WTC11 (cell line): Measurements from ENCODE around the gene SEC24B. TPM values are rescaled to one million over a fixed set of nuclear protein-coding genes. Genes with fewer than 3 reads are reported as not detected.
A peak's percentile ranks its signal among the peaks of the same experiment; 100 is the strongest.
"Not testable (repeated sequence)": the region's sequence is repeated elsewhere in the genome, so short reads cannot be mapped to it uniquely, and the experiment has no call there.

Source experiments
- ATAC-seq: fragments of 200-7000 bp; cut with Tn5 transposase; 2 replicates; pipeline ENCODE4 v1.10.0; 2021; ENCODE audit warnings: mild to moderate bottlenecking, moderate library complexity
- CTCF ChIA-PET: fragments of 300-600 bp; sonication (Branson Sonifier 250); formaldehyde crosslinking; loops from one replicate; lab custom pipeline; 2021; ENCODE audit warnings: antibody characterized with exemption; lab: Charles Lee
- POLR2A ChIA-PET: fragments of 350-600 bp; sonication (Branson Sonifier 250); formaldehyde crosslinking; loops from one replicate; lab custom pipeline; 2021; ENCODE audit warnings: antibody characterized with exemption; lab: Charles Lee
- DNase-seq: peaks from one replicate; pipeline ENCODE4 v3.0.0; 2021; ENCODE audit warnings: low spot score
- H3K27ac Mint-ChIP-seq: 2 replicates; pipeline ENCODE4 v1.8.0; 2021; ENCODE audit warnings: mixed read lengths
- H3K27me3 Mint-ChIP-seq: 2 replicates; pipeline ENCODE4 v1.8.0; 2021; ENCODE audit warnings: low read depth, mild to moderate bottlenecking, moderate library complexity, mixed read lengths
- H3K36me3 Mint-ChIP-seq: 2 replicates; pipeline ENCODE4 v1.8.0; 2021; ENCODE audit warnings: mixed read lengths
- H3K4me1 Mint-ChIP-seq: 2 replicates; pipeline ENCODE4 v1.8.0; 2022; ENCODE audit warnings: mixed read lengths
- H3K4me3 Mint-ChIP-seq: 2 replicates; pipeline ENCODE4 v1.8.0; 2021; ENCODE audit warnings: mild to moderate bottlenecking, moderate library complexity, mixed read lengths
- H3K9me3 Mint-ChIP-seq: 2 replicates; pipeline ENCODE4 v1.8.0; 2021; ENCODE audit warnings: mixed read lengths
- ATF3 ChIP-seq: sonication (generic); formaldehyde crosslinking; conservative IDR thresholded peaks from 2 replicates; pipeline ENCODE4 v1.8.1; 2022; ENCODE audit warnings: mild to moderate bottlenecking, missing genetic modification reagents
- CDX4 ChIP-seq: fragments of 250-450 bp; sonication (Bioruptor Pico); IDR thresholded peaks from 2 replicates; pipeline ENCODE4 v1.9.0; 2021; ENCODE audit warnings: moderate library complexity, mild to moderate bottlenecking, inconsistent platforms, borderline replicate concordance
- ESRRA ChIP-seq: sonication (generic); formaldehyde crosslinking; IDR thresholded peaks from 2 replicates; pipeline ENCODE4 v1.8.1; 2022; ENCODE audit warnings: mild to moderate bottlenecking, missing genetic modification reagents, borderline replicate concordance
- FOXK1 ChIP-seq: sonication (generic); formaldehyde crosslinking; IDR thresholded peaks from 2 replicates; pipeline ENCODE4 v1.8.0; 2022; ENCODE audit warnings: mild to moderate bottlenecking, moderate library complexity, missing genetic modification reagents
- GRHL2 ChIP-seq: fragments of 250-450 bp; sonication (Bioruptor Pico); IDR thresholded peaks from 2 replicates; pipeline ENCODE4 v1.8.0; 2022; ENCODE audit warnings: mild to moderate bottlenecking, moderate library complexity; ENCODE audit not compliant: insufficient replicate concordance, severe bottlenecking
- GTF2I ChIP-seq: fragments of 250-450 bp; sonication (Bioruptor Pico); conservative IDR thresholded peaks from 2 replicates; pipeline ENCODE4 v1.4.0; 2021; ENCODE audit warnings: mild to moderate bottlenecking
- HMGA2 ChIP-seq: fragments of 250-450 bp; sonication (Bioruptor Pico); IDR thresholded peaks from 2 replicates; pipeline ENCODE4 v1.4.0; 2021; ENCODE audit warnings: mild to moderate bottlenecking, moderate library complexity
- HMGXB4 ChIP-seq: sonication (generic); formaldehyde crosslinking; IDR thresholded peaks from 2 replicates; pipeline ENCODE4 v1.8.1; 2023; ENCODE audit warnings: mild to moderate bottlenecking, moderate library complexity, missing genetic modification reagents
- NR2C2 ChIP-seq: sonication (generic); formaldehyde crosslinking; IDR thresholded peaks from 2 replicates; pipeline ENCODE4 v1.8.0; 2022; ENCODE audit warnings: mild to moderate bottlenecking, missing genetic modification reagents
- NR3C1 ChIP-seq: sonication (generic); formaldehyde crosslinking; conservative IDR thresholded peaks from 2 replicates; pipeline ENCODE4 v1.8.1; 2023; ENCODE audit warnings: low read depth, mild to moderate bottlenecking, missing genetic modification reagents
- PRRX2 ChIP-seq: fragments of 250-450 bp; sonication (Bioruptor Pico); IDR thresholded peaks from 2 replicates; pipeline ENCODE4 v1.8.0; 2021; ENCODE audit warnings: mild to moderate bottlenecking
- RELA ChIP-seq: sonication (generic); formaldehyde crosslinking; IDR thresholded peaks from 2 replicates; pipeline ENCODE4 v1.8.1; 2022; ENCODE audit warnings: missing genetic modification reagents, mild to moderate bottlenecking, borderline replicate concordance
- SOX15 ChIP-seq: fragments of 250-450 bp; sonication (Bioruptor Pico); IDR thresholded peaks from 2 replicates; pipeline ENCODE4 v1.9.0; 2021; ENCODE audit warnings: mild to moderate bottlenecking
- SP1 ChIP-seq: sonication (generic); formaldehyde crosslinking; conservative IDR thresholded peaks from 2 replicates; pipeline ENCODE4 v1.8.1; 2022; ENCODE audit warnings: missing genetic modification reagents
- TEAD1 ChIP-seq: sonication (generic); formaldehyde crosslinking; IDR thresholded peaks from 2 replicates; pipeline ENCODE4 v1.8.0; 2022; ENCODE audit warnings: mild to moderate bottlenecking, missing genetic modification reagents
- TP53 ChIP-seq: sonication (generic); formaldehyde crosslinking; IDR thresholded peaks from 2 replicates; pipeline ENCODE4 v1.8.1; 2023; ENCODE audit warnings: mild to moderate bottlenecking, missing genetic modification reagents
- ZBTB43 ChIP-seq: sonication (generic); formaldehyde crosslinking; IDR thresholded peaks from 2 replicates; pipeline ENCODE4 v1.8.1; 2023; ENCODE audit warnings: mild to moderate bottlenecking, missing genetic modification reagents
- ZNF232 ChIP-seq: sonication (generic); formaldehyde crosslinking; IDR thresholded peaks from 2 replicates; pipeline ENCODE4 v1.8.0; 2022; ENCODE audit warnings: mild to moderate bottlenecking, missing genetic modification reagents
- ZNF416 ChIP-seq: fragments of 250-450 bp; sonication (Bioruptor Pico); IDR thresholded peaks from 2 replicates; pipeline ENCODE4 v1.9.0; 2021; ENCODE audit warnings: mild to moderate bottlenecking, inconsistent platforms
- ZNF671 ChIP-seq: fragments of 250-450 bp; sonication (Bioruptor Pico); IDR thresholded peaks from 2 replicates; pipeline ENCODE4 v1.8.0; 2021; ENCODE audit warnings: mild to moderate bottlenecking
- total RNA-seq: library from RNA; stranded (reverse); gene quantifications from 3 replicates; pipeline ENCODE4 v1.2.3, GENCODE V29; 2021
- TF ChIP-seq, protein P1 (sequence below): sonication (generic); formaldehyde crosslinking; IDR thresholded peaks from 2 replicates; pipeline ENCODE4 v1.8.1; 2023; ENCODE audit warnings: mild to moderate bottlenecking, missing genetic modification reagents, borderline replicate concordance
- TF ChIP-seq, protein P2 (sequence below): fragments of 250-450 bp; sonication (Bioruptor Pico); IDR thresholded peaks from 2 replicates; pipeline ENCODE4 v1.9.0; 2021; ENCODE audit warnings: mild to moderate bottlenecking, borderline replicate concordance

Gene SEC24B
- total RNA-seq, 1 experiment from 2014 or later: 24.0 TPM

DNA sequence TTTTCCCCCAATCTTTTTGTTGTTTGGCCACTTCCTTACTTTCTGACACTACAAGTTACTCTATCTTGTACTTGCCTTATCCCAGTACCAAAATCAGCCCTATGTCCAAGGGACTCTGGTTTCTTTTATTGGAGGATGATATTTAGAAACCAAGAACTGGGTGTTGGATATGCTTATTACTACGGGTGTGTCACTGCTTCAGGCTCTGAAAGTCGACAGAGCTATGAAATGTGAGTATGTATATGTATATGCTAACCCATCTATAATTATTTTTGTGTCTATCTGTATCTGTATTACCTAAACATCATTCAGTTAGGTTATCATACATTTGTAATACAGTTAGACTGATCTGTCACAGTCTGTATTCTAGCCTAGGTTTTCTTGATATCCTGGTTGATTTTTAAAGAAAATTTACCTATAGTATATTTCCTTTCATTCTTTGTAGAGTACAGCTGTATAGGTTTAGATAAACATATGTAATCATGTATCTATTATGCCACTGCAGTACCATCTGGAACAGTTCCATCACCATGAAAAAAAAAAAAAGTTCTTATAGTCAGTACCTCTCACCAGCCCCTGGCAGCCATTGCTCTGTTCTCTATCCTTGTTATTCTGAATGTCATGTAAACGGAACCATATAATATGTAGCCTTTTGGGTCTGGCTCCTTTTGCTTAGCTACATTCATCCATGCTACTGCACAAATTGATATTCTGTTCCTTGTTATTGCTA, 18.1 kb downstream of the SEC24B start:
- Mint-ChIP-seq H3K27me3 (no peaks in the 10 kb centered on the region; the same call in 1 of the 2 replicates), H3K27ac (no peak overlapping the region), H3K36me3 (peaks cover 58% of the 10 kb centered on the region), H3K4me1 (peaks cover 15% of the 10 kb centered on the region), H3K9me3 (peaks cover 30% of the 10 kb centered on the region), H3K4me3 (no peak overlapping the region)
- ChIA-PET CTCF (interaction anchor here (1.0 to 1.2 kb wide), 2 partner anchors 14 to 19 kb away, joined by 3 to 4 read pairs; no protein-coding TSS in a partner anchor), POLR2A (no interaction called here)
- DNase-seq (no peak), ATAC-seq (no peak)
- TF ChIP-seq SOX15 (CRISPR knock-in tag) (no peak), NR2C2 (CRISPR knock-in tag) (no peak), ZNF416 (CRISPR knock-in tag) (no peak), TP53 (no peak), ZBTB43 (no peak), ATF3 (CRISPR knock-in tag) (no peak), GRHL2 (CRISPR knock-in tag) (no peak), HMGA2 (no peak), TEAD1 (no peak), SP1 (no peak), HMGXB4 (CRISPR knock-in tag) (no peak), GTF2I (CRISPR knock-in tag) (no peak), RELA (CRISPR knock-in tag) (no peak), PRRX2 (CRISPR knock-in tag) (no peak), ZNF232 (CRISPR knock-in tag) (no peak), ZNF671 (CRISPR knock-in tag) (no peak), CDX4 (CRISPR knock-in tag) (no peak), NR3C1 (CRISPR knock-in tag) (no peak)
- TF ChIP-seq, protein P1, sequence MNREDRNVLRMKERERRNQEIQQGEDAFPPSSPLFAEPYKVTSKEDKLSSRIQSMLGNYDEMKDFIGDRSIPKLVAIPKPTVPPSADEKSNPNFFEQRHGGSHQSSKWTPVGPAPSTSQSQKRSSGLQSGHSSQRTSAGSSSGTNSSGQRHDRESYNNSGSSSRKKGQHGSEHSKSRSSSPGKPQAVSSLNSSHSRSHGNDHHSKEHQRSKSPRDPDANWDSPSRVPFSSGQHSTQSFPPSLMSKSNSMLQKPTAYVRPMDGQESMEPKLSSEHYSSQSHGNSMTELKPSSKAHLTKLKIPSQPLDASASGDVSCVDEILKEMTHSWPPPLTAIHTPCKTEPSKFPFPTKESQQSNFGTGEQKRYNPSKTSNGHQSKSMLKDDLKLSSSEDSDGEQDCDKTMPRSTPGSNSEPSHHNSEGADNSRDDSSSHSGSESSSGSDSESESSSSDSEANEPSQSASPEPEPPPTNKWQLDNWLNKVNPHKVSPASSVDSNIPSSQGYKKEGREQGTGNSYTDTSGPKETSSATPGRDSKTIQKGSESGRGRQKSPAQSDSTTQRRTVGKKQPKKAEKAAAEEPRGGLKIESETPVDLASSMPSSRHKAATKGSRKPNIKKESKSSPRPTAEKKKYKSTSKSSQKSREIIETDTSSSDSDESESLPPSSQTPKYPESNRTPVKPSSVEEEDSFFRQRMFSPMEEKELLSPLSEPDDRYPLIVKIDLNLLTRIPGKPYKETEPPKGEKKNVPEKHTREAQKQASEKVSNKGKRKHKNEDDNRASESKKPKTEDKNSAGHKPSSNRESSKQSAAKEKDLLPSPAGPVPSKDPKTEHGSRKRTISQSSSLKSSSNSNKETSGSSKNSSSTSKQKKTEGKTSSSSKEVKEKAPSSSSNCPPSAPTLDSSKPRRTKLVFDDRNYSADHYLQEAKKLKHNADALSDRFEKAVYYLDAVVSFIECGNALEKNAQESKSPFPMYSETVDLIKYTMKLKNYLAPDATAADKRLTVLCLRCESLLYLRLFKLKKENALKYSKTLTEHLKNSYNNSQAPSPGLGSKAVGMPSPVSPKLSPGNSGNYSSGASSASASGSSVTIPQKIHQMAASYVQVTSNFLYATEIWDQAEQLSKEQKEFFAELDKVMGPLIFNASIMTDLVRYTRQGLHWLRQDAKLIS (CRISPR knock-in tag): no peak

- peak overlapping the region; percentile 41; the same call in 1 of the 2 replicates for H3K27ac Mint-ChIP-seq
- TF ChIP-seq, protein P2, sequence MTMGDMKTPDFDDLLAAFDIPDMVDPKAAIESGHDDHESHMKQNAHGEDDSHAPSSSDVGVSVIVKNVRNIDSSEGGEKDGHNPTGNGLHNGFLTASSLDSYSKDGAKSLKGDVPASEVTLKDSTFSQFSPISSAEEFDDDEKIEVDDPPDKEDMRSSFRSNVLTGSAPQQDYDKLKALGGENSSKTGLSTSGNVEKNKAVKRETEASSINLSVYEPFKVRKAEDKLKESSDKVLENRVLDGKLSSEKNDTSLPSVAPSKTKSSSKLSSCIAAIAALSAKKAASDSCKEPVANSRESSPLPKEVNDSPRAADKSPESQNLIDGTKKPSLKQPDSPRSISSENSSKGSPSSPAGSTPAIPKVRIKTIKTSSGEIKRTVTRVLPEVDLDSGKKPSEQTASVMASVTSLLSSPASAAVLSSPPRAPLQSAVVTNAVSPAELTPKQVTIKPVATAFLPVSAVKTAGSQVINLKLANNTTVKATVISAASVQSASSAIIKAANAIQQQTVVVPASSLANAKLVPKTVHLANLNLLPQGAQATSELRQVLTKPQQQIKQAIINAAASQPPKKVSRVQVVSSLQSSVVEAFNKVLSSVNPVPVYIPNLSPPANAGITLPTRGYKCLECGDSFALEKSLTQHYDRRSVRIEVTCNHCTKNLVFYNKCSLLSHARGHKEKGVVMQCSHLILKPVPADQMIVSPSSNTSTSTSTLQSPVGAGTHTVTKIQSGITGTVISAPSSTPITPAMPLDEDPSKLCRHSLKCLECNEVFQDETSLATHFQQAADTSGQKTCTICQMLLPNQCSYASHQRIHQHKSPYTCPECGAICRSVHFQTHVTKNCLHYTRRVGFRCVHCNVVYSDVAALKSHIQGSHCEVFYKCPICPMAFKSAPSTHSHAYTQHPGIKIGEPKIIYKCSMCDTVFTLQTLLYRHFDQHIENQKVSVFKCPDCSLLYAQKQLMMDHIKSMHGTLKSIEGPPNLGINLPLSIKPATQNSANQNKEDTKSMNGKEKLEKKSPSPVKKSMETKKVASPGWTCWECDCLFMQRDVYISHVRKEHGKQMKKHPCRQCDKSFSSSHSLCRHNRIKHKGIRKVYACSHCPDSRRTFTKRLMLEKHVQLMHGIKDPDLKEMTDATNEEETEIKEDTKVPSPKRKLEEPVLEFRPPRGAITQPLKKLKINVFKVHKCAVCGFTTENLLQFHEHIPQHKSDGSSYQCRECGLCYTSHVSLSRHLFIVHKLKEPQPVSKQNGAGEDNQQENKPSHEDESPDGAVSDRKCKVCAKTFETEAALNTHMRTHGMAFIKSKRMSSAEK (CRISPR knock-in tag): peak; percentile 63; the same call in 1 of the 2 replicates
- TF ChIP-seq TEAD1: peak; percentile 66; the same call in 1 of the 2 replicates
- TF ChIP-seq FOXK1 (CRISPR knock-in tag): 0 out of 2 replicates have a peak, but pooled peaks have one; percentile 33
- TF ChIP-seq ESRRA (CRISPR knock-in tag): peak; percentile 72; the same call in 1 of the 2 replicates
- TF ChIP-seq, all 79 proteins: peak for 4; not testable (repeated sequence) for 75
- H3K4me3 Mint-ChIP-seq, ATAC-seq, POLR2A ChIA-PET, H3K27me3 Mint-ChIP-seq, CTCF ChIA-PET, DNase-seq: not testable (repeated sequence)
- Mint-ChIP-seq H3K9me3 (peaks cover 41% of the 10 kb centered on the region), H3K4me1 (peaks cover 15% of the 10 kb centered on the region), H3K36me3 (peaks cover 63% of the 10 kb centered on the region)
Observed at GRCh38 chr4:109453110-109453509, 19.5 kb downstream of the SEC24B start.
